T-helper 1 cell treated with Interleukin-12 subunit alpha and Interleukin-12 subunit beta and Interleukin-4 antibody, amounts not matched to agents 30 ng/mL and 1 ng/mL, for 36 hours (primary cell): ENCODE results near the gene TLK2. TPM values are rescaled to one million over a fixed set of nuclear protein-coding genes. Genes with fewer than 3 reads are reported as not detected.
"Not testable (repeated sequence)": the region's sequence is repeated elsewhere in the genome, so short reads cannot be mapped to it uniquely, and the experiment has no call there.

ENCODE experiments used
- intact Hi-C: fragments of 100-400 bp; cut with micrococcal nuclease; formaldehyde crosslinking; loops from one replicate; pipeline ENCODE4 v1.15.1; 2024
- total RNA-seq: library from RNA; stranded (reverse); gene quantifications from 2 replicates; pipeline ENCODE4 v1.2.3, GENCODE V29; 2022

The TLK2 gene
- total RNA-seq, 1 donor from 2014 or later = 46.9 TPM

- intact Hi-C loops = loop anchor here (1.0 to 5.0 kb wide), 2 partner anchors 149 to 415 kb away; no protein-coding TSS in a partner anchor
Observed at GRCh38 chr17:62552851-62553659, 74.4 kb downstream of the TLK2 start.

DNA sequence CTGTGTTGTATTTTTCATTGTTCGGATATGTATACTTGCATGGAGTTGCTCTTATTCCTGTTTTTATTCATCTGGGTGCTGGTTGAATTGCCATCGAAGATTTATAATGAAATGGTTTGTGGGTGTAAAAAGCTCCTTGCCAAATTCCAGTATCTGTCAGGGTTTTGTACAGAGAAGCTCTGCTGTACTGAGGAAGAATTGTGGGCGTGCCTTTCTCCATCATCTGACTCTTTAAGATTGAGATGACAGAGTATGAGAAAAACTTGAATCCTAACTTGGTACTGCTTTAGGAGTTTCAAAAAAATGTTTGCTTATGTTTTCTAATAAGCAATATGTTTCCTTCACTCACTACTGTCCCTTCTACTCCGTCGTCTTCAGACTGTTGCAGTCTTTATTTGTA is 78.9 kb downstream of the TLK2 start:
- intact Hi-C loops = not testable (repeated sequence)

GRCh38 chr17:62558941-62559340 is 80.3 kb downstream of the TLK2 start:
- intact Hi-C loops = not testable (repeated sequence)

GRCh38 chr17:62560971-62561370 is 82.3 kb downstream of the TLK2 start:
- intact Hi-C loops = not testable (repeated sequence)

DNA sequence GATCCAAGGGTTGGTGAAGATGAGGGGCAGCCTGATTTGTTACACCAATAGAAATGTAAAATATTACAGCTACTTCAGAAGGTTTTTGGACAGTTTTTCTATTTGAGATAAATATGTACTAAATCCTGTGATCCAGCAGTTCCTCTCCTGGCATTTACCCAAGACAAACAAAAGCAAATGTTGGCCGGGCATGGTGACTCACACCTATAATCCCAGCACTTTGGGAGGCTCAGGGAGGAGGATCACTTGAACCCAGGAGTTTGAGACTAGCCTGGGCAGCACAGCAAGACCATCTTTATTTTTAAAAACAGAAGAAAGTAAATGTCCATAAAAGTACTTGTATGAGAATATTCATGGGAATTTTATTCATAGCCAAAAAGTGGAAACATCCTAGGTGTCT is 84.0 kb downstream of the TLK2 start:
- intact Hi-C loops = no loop called here

DNA sequence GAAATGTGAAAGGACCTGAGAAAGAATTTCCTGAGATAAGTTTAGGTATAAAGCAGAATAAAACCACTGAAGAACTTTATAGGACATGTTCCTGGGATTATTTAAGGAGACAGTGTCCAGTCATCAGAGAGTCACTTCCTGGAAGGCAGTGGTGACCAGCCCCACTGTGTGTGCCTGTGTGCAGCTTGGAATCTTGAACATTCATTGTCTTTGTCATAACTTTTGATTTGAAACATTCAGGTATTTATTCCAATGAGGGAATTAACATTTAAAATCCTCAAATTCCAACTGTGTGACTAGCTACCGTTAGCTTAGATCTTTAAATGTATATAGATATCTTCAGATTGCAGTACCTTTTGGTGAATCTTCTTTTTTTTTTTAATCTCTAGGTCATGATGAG is 87.2 kb downstream of the TLK2 start:
- intact Hi-C loops = no loop called here

- intact Hi-C loops = no loop called here
Observed at GRCh38 chr17:62566996-62567578, 88.5 kb downstream of the TLK2 start.

DNA sequence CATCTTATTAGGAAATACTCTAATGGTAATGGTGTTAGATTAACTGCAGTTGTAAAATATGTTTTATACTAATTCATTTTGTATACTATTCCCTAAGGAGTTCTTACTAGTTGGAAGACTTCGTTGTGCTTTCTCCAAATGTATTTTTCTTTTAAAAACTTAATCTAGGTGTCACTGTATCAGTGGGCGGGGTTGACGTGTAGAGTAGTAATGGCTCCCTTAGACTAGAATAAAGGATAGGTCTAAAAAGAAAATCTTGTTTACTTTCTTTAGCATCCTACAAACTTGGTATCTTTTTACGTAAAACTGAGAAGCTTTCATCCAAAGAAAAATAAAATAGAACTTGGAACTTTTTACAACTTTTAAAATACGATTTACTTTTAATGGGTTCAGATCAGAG is 93.9 kb downstream of the TLK2 start:
- intact Hi-C loops = no loop called here

DNA sequence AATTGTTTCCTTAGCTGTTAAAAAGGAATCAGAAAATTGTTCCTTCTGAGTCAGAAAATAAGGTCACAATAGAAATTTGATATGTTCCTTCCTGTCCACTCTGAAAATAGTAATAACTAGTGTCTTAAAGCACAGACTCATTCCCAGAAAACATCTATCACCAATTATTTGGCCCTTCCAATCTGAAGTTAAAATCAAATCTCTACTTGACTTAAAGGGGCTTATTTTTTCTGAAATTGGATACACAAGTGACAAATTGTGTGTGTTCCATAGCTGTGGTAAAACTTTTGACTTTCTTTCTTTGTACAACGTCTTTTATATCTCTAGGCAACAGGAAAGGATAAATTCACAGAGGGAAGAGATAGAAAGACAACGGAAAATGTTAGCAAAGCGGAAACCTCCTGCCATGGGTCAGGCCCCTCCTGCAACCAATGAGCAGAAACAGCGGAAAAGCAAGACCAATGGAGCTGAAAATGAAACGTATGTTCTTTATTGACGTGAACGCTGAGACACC is 94.3 kb downstream of the TLK2 start:
- intact Hi-C loops = no loop called here

- intact Hi-C loops = no loop called here
Observed at GRCh38 chr17:62573480-62574117, 95.0 kb downstream of the TLK2 start.

GRCh38 chr17:62576382-62576781 is 97.8 kb downstream of the TLK2 start:
- intact Hi-C loops = no loop called here

GRCh38 chr17:62578757-62579487 is 100.3 kb downstream of the TLK2 start:
- intact Hi-C loops = no loop called here

- intact Hi-C loops = no loop called here
Observed at GRCh38 chr17:62580947-62581346, 102.3 kb downstream of the TLK2 start.

DNA sequence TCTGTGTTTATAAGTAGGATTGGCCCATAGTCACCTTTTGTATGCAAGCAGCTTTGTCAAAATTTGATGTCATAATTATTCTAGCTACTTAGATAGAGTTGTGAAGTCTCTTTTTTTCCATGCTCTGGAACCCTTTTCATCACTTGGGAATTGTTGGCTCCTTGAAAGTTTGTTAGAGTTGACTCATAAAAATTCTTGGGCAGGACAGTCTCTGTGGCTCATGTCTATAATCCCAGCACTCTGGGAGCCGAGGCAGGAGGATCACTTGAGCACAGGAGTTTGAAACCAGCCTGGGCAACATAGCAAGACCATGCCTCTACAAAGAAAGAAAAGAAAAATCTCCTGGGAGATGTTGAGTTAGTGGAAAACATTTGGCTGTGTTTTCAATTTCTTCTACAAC is 103.1 kb downstream of the TLK2 start:
- intact Hi-C loops = no loop called here

- intact Hi-C loops = no loop called here
Observed at GRCh38 chr17:62587554-62587953, 108.9 kb downstream of the TLK2 start.

DNA sequence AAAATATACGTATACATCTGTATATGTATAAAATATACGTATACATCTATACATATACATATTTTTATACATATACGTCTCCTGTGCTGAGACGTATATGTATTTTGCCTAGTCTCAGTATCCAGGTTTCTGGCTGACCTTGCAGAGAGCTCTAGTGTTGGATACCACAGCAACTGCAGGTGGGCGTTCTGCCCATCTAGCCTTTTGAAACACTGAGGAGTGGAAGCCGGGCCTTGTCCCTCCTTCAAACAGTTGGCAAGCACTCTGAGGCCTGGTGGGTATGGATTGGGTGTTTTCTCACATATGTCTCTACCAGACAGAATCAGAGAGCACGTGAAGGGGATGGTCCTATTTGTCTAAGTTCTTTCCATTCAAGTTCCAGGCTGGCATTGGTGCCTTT is 109.5 kb downstream of the TLK2 start:
- intact Hi-C loops = no loop called here

GRCh38 chr17:62591333-62591732 is 112.7 kb downstream of the TLK2 start:
- intact Hi-C loops = no loop called here

GRCh38 chr17:62591822-62592221 is 113.2 kb downstream of the TLK2 start:
- intact Hi-C loops = not testable (repeated sequence)

DNA sequence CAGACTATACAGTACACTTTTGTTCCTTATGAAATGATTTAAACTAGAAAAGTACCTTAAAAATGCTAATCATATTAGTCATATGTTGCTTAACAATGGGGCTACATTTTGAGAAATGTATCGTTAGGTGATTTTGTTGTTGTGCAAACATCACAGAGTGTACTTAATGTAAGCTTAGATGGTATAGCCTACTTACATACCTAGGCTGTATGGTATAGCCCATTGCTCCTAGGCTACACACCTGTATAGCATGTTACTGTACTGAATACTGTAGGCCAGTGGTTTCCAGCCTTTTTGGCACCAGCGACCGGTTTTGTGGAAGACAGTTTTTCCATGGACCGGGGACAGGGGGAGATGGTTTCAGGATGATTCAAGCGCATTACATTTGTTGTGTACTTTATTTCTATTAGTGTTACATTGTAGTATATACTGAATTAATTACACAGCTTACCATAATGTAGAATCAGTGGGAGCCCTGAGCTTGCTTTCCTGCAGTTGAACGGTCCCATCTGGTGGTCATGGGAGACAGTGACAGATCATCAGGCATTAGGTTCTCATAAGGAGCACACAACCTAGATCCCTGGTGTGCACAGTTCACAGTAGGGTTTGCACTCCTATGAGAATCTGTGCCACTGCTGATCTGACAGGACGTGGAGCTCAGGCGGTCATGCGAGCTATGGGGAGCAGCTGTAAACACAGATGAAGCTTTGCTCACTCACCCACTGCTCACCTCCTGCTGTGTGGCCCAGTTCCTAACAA is 113.9 kb downstream of the TLK2 start:
- intact Hi-C loops = no loop called here

GRCh38 chr17:62595484-62595883 is 116.9 kb downstream of the TLK2 start:
- intact Hi-C loops = no loop called here

DNA sequence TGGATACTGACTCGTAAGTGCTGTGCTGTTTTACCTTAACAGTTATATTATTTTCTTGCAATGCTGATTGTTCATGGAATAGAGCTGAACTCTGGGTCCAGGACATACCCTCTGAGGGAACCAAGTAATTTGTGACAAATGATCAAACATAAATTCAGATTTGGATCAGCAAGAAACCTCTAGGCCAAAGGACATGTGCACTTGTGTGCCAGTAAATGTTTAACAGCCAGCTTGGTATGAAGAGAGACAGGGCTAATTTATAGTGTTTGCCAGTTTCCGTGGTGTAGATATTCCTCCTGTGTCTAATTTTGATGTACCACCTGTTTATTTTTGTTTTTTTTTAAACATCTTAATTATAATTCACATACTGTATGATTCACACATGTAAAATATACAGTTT is 118.0 kb downstream of the TLK2 start:
- intact Hi-C loops = no loop called here
